Endothelial cell of umbilical vein (primary cell): Measurements from ENCODE around the gene TAF10.
A peak's percentile ranks its signal among the peaks of the same experiment; 100 is the strongest.

ENCODE experiments used
- CTCF ChIP-seq, 2 donors: IDR thresholded peaks; 1 replicate in 1 of 2; 2 replicates in 1 of 2; pipeline ENCODE4 v1.5.1; 2011; ENCODE audit warnings: low read length in 2 of 2, mild to moderate bottlenecking in 2 of 2, moderate library complexity in 2 of 2, control low read depth in 1 of 2, inconsistent platforms in 1 of 2, low read depth in 1 of 2; ENCODE audit not compliant: insufficient read depth in 1 of 2; ENCODE audit errors: extremely low read depth in 1 of 2
- EZH2 ChIP-seq: IDR thresholded peaks from 2 replicates; pipeline ENCODE4 v1.6.1; 2012; ENCODE audit warnings: borderline replicate concordance, low read depth, mild to moderate bottlenecking, moderate library complexity, low read length, inconsistent platforms; ENCODE audit not compliant: severe bottlenecking
- FOS ChIP-seq: IDR thresholded peaks from 2 replicates; pipeline ENCODE4 v1.6.1; 2011; ENCODE audit warnings: mild to moderate bottlenecking, low read length, moderate library complexity, borderline replicate concordance; ENCODE audit not compliant: insufficient read depth
- GATA2 ChIP-seq: IDR thresholded peaks from 2 replicates; pipeline ENCODE4 v1.7.0; 2011; ENCODE audit warnings: low read depth, mild to moderate bottlenecking, moderate library complexity, mixed read lengths, low read length; ENCODE audit not compliant: insufficient read length, insufficient read depth
- JUN ChIP-seq: IDR thresholded peaks from 2 replicates; pipeline ENCODE4 v1.6.1; 2011; ENCODE audit warnings: borderline replicate concordance, low read depth; ENCODE audit not compliant: insufficient read length, insufficient read depth
- MAX ChIP-seq: IDR thresholded peaks from 2 replicates; pipeline ENCODE4 v1.6.1; 2011; ENCODE audit not compliant: insufficient read depth, insufficient read length
- MYC ChIP-seq: IDR thresholded peaks from one replicate; pipeline ENCODE4 v1.6.1; 2011; ENCODE audit warnings: mild to moderate bottlenecking, low read depth, low read length
- POLR2A ChIP-seq: IDR thresholded peaks from 2 replicates; pipeline ENCODE4 v1.6.1; 2012; ENCODE audit warnings: low read depth, mild to moderate bottlenecking, control low read depth, low read length
- POLR2AphosphoS5 ChIP-seq: IDR thresholded peaks from 2 replicates; pipeline ENCODE4 v1.6.1; 2012; ENCODE audit warnings: low read depth, mild to moderate bottlenecking, control low read depth, low read length, moderate library complexity; ENCODE audit not compliant: insufficient read depth

- TF ChIP-seq CTCF (IDR thresholded peaks at IDR 0.05; ENCODE audit: extremely low read depth in 1 of 2, insufficient read depth in 1 of 2, low read depth in 1 of 2, low read length in 2 of 2) (peak; percentile 41 to 49), JUN (peak; percentile 10), POLR2A (peak; percentile 92), FOS (peak; percentile 38), EZH2 (no peak), GATA2 (no peak), MAX (peak; percentile 76), MYC (no peak), POLR2AphosphoS5 (peak; percentile 96)
Measured at GRCh38 chr11:6612213-6613041, at the start of gene TAF10.
